ENCODE results near the gene NACC1.

DNA sequence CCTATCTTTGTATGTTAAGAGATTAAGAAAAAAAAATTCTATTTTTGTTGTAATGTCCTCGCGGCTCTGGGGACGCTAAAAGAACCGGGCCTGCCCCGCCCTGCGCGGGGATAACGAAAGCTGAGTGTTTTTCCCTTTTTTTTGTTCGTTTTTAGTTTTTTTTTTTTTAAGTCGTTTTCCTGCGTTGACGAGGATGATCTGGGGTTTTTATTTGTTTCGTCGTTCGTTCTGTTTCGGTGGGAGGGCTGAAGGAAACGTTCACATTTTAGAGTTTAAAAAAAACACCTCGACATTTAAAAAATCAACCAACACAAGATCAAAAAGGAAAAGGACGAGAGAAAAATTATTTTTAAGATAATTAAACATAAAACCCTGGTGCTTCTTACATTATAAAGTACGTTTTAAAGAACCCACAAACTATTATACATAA lies 21.0 kb upstream of the NACC1 start:
- TF ChIP-seq, protein P1, sequence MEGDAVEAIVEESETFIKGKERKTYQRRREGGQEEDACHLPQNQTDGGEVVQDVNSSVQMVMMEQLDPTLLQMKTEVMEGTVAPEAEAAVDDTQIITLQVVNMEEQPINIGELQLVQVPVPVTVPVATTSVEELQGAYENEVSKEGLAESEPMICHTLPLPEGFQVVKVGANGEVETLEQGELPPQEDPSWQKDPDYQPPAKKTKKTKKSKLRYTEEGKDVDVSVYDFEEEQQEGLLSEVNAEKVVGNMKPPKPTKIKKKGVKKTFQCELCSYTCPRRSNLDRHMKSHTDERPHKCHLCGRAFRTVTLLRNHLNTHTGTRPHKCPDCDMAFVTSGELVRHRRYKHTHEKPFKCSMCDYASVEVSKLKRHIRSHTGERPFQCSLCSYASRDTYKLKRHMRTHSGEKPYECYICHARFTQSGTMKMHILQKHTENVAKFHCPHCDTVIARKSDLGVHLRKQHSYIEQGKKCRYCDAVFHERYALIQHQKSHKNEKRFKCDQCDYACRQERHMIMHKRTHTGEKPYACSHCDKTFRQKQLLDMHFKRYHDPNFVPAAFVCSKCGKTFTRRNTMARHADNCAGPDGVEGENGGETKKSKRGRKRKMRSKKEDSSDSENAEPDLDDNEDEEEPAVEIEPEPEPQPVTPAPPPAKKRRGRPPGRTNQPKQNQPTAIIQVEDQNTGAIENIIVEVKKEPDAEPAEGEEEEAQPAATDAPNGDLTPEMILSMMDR (conservative IDR thresholded peaks at IDR 0.05; ENCODE audit: low read length), result no peak
- TF ChIP-seq EZH2phosphoT487 (IDR thresholded peaks at IDR 0.05; ENCODE audit: borderline replicate concordance), result no peak

All from Loucy (cell line).